Nephron (organoid): Measurements from ENCODE around the gene POP7.
A peak's percentile ranks its signal among the peaks of the same experiment; 100 is the strongest.

Experiments
- H3K27ac Mint-ChIP-seq, 3 experiments: 2 replicates each; pipeline ENCODE4 v1.8.0; 2020; ENCODE audit warnings: mixed read lengths in 3 of 3, mild to moderate bottlenecking in 2 of 3, moderate library complexity in 1 of 3
- H3K27me3 Mint-ChIP-seq: 2 replicates; pipeline ENCODE4 v1.8.0; 2021; ENCODE audit warnings: low read depth, mild to moderate bottlenecking, moderate library complexity, mixed read lengths
- H3K36me3 Mint-ChIP-seq: 2 replicates; pipeline ENCODE4 v1.8.0; 2020; ENCODE audit warnings: low read depth, mixed read lengths
- H3K4me1 Mint-ChIP-seq: 2 replicates; pipeline ENCODE4 v1.8.0; 2020; ENCODE audit warnings: mixed read lengths
- H3K4me3 Mint-ChIP-seq, 3 experiments: 2 replicates each; pipeline ENCODE4 v1.8.0; 2020; ENCODE audit warnings: mild to moderate bottlenecking in 3 of 3, mixed read lengths in 3 of 3, moderate library complexity in 2 of 3
- H3K9me3 Mint-ChIP-seq: 2 replicates; pipeline ENCODE4 v1.8.0; 2020; ENCODE audit warnings: mixed read lengths
- TF ChIP-seq, protein P1 (sequence below), 3 experiments: fragments of 200-600 bp; sonication (generic); IDR thresholded peaks; one replicate each; pipeline ENCODE4 v1.5.0; 2021; ENCODE audit warnings: antibody characterized with exemption in 3 of 3; ENCODE audit not compliant: unreplicated experiment in 3 of 3

POP7 gene

DNA sequence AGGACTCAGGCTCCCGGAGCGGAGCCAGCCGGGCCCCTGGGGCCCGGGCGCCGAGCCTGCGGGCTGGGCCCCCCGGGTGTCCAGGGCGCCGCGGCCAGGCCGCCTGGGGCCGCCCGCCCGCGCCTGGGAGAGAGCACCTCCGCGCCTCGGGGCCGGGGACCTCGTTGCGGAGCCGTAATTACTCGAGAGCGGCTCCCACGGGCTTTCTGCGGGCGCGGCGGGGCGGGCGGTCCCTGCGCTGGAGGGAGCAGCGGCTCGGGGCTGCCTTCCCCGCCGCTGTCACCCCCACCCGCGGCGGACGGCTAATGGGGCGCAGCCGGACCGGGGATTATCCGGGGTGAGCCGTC, 30.8 kb upstream of the POP7 start:
- peak overlapping the region; percentile 96 to 97 (median 96) for H3K4me3 Mint-ChIP-seq
- H3K27me3 Mint-ChIP-seq: peaks cover 8% of the 10 kb centered on the region
- H3K4me1 Mint-ChIP-seq: peaks cover 2% of the 10 kb centered on the region
- no peak overlapping the region for H3K27ac Mint-ChIP-seq
- TF ChIP-seq, protein P1, sequence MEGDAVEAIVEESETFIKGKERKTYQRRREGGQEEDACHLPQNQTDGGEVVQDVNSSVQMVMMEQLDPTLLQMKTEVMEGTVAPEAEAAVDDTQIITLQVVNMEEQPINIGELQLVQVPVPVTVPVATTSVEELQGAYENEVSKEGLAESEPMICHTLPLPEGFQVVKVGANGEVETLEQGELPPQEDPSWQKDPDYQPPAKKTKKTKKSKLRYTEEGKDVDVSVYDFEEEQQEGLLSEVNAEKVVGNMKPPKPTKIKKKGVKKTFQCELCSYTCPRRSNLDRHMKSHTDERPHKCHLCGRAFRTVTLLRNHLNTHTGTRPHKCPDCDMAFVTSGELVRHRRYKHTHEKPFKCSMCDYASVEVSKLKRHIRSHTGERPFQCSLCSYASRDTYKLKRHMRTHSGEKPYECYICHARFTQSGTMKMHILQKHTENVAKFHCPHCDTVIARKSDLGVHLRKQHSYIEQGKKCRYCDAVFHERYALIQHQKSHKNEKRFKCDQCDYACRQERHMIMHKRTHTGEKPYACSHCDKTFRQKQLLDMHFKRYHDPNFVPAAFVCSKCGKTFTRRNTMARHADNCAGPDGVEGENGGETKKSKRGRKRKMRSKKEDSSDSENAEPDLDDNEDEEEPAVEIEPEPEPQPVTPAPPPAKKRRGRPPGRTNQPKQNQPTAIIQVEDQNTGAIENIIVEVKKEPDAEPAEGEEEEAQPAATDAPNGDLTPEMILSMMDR (IDR thresholded peaks at IDR 0.05; ENCODE audit: unreplicated experiment in 3 of 3): no peak
- H3K9me3 Mint-ChIP-seq: no peaks in the 10 kb centered on the region
- peaks cover 19% of the 10 kb centered on the region for H3K36me3 Mint-ChIP-seq

DNA sequence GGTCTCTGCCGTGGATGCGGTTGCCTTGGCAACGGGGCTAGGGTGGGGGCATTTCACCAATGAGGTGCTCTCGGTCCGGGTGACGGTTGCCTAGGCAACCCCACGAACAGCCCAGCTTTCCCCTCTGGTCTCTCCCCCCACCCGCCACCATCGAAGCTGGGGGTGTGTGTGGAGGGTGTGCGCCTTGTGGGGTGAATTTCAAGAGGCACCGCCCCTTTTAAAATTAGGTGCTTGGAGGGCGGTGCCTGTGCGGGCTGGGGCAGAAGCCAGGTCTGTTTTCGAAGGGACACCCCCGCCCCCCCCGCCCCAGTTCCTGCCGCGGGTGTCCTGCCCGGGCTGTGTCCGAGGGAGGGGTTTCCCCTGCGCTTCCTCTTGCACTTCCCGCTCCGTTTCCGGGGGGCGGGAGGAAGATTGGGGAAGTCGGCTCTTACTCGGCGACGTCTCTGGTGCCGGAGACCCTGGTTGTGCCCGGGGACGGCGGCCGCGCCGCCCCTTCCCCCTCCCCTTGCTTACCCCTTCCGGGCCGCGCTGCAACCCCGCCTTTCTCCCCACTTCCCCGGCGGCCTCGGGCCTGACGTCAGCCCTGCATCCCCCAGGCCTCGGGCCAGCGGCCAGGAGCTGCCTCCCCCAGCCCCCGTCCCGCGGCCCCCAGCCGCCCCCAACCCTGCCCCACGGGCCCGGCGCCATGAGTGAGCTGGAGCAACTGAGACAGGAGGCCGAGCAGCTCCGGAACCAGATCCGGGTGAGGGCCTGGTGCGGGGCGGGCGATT, 30.2 kb upstream of the POP7 start:
- Mint-ChIP-seq H3K27ac (peak overlapping the region in 1 of 3 experiments; percentile 78), H3K4me1 (peaks cover 5% of the 10 kb centered on the region), H3K9me3 (no peaks in the 10 kb centered on the region), H3K36me3 (peaks cover 22% of the 10 kb centered on the region), H3K4me3 (peak overlapping the region; percentile 85 to 88 (median 86)), H3K27me3 (peaks cover 8% of the 10 kb centered on the region)
- TF ChIP-seq, protein P1 (IDR thresholded peaks at IDR 0.05; ENCODE audit: unreplicated experiment in 3 of 3): no peak

DNA sequence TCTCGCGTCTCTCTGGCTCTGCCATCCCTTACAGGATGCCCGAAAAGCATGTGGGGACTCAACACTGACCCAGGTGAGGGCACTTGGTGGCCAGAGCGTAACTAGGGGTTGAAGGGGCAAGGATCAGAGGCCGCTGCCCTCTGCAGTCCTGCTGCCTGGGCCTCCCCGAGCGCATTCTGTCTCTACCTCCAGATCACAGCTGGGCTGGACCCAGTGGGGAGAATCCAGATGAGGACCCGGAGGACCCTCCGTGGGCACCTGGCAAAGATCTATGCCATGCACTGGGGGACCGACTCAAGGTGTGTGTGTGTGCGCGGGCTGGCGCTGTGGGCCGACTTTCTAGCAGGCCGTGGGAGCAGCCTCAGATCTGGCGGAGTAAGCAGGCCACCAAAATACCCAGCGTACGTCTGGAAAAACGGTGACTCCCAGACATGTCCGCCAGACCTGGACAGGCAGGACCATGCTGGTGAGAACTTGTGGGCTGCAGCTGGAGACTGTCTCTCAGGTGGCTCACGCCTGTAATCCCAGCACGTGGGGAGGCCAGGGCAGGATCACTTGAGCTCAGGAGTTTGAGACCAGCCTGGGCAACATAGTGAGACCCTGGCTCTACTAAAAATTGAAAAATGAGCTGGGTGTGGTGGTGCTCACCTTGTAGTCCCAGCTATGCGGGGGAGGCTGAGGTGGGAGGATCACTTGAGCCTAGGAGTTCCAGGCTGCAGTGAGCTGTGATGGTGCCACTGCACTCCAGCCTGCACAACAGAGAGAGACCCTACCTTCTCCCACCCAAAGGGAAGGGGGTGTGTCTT, 29.2 kb upstream of the POP7 start:
- TF ChIP-seq, protein P1 (IDR thresholded peaks at IDR 0.05; ENCODE audit: unreplicated experiment in 3 of 3): no peak
- H3K27me3 Mint-ChIP-seq: peaks cover 1% of the 10 kb centered on the region
- H3K9me3 Mint-ChIP-seq: no peaks in the 10 kb centered on the region
- H3K4me3 Mint-ChIP-seq: peak overlapping the region; percentile 85 to 88 (median 86)
- H3K4me1 Mint-ChIP-seq: peaks cover 5% of the 10 kb centered on the region
- peaks cover 25% of the 10 kb centered on the region for H3K36me3 Mint-ChIP-seq
- H3K27ac Mint-ChIP-seq: peak overlapping the region; percentile 27 to 78 (median 76)

DNA sequence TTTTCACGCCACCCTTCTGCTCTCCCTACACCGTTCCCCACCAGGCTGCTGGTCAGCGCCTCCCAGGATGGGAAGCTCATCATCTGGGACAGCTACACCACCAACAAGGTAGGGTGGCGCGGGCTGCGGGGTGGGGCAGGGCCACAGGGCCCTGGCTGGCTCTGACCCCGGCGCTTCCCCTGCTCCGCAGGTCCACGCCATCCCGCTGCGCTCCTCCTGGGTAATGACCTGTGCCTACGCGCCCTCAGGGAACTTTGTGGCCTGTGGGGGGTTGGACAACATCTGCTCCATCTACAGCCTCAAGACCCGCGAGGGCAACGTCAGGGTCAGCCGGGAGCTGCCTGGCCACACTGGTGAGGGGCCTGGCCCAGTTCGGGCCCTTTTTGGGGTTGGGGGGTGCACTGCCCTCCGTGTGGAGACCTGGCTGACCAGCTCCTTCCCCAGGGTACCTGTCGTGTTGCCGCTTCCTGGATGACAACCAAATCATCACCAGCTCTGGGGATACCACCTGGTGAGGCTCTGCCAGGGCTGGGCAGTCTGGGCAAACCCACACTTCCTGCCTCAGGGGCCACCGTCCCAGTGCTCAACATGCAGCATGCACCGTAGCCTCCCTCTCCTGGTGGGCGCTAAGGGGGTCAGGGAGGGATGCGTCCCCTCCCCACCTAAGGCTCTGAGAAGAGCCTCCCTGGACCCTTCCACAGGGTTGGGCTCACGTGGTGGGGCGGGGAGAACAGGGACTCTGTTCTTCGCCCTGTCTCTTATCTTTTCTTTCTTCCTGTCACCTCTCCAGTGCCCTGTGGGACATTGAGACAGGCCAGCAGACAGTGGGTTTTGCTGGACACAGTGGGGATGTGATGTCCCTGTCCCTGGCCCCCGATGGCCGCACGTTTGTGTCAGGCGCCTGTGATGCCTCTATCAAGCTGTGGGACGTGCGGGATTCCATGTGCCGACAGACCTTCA, 28.3 kb upstream of the POP7 start:
- peak overlapping the region; percentile 14 to 78 (median 65) for H3K27ac Mint-ChIP-seq
- H3K27me3 Mint-ChIP-seq: no peaks in the 10 kb centered on the region
- H3K4me3 Mint-ChIP-seq: peak overlapping the region; percentile 85 to 88 (median 86)

More for the DNA sequence above, 28.3 kb upstream of the POP7 start:
- Mint-ChIP-seq H3K4me1 (peaks cover 5% of the 10 kb centered on the region), H3K36me3 (peaks cover 26% of the 10 kb centered on the region), H3K9me3 (no peaks in the 10 kb centered on the region)
- TF ChIP-seq, protein P1 (IDR thresholded peaks at IDR 0.05; ENCODE audit: unreplicated experiment in 3 of 3): no peak
